PFSK-1 (cell line): ENCODE results near the gene INF2.

Experiments
- FOXP2 ChIP-seq: optimal IDR thresholded peaks from 2 replicates; pipeline ENCODE3; 2011; ENCODE audit warnings: borderline replicate concordance, control low read depth, inconsistent platforms; ENCODE audit not compliant: insufficient read depth; ENCODE audit errors: extremely low read length, extremely low read depth
- POLR2AphosphoS5 ChIP-seq: IDR thresholded peaks from 2 replicates; pipeline ENCODE4 v1.6.1; 2012; ENCODE audit warnings: low read depth, mild to moderate bottlenecking, control low read depth, low read length, moderate library complexity
- SIN3A ChIP-seq: IDR thresholded peaks from 2 replicates; pipeline ENCODE4 v1.6.1; 2012; ENCODE audit warnings: mild to moderate bottlenecking, low read length, moderate library complexity, borderline replicate concordance; ENCODE audit not compliant: insufficient read depth
- TAF1 ChIP-seq: IDR thresholded peaks from 2 replicates; pipeline ENCODE4 v1.6.1; 2012; ENCODE audit warnings: low read length, control low read depth, borderline replicate concordance; ENCODE audit not compliant: insufficient read depth
- TF ChIP-seq, protein P1 (sequence below), 2 experiments: IDR thresholded peaks; 2 replicates each; pipeline versions ENCODE4 v1.6.1 to v1.8.0; 2011 to 2012; ENCODE audit warnings: low read depth in 2 of 2, low read length in 2 of 2, control low read depth in 1 of 2, inconsistent platforms in 1 of 2, mild to moderate bottlenecking in 1 of 2, moderate library complexity in 1 of 2; ENCODE audit not compliant: insufficient read depth in 1 of 2

Gene INF2

DNA sequence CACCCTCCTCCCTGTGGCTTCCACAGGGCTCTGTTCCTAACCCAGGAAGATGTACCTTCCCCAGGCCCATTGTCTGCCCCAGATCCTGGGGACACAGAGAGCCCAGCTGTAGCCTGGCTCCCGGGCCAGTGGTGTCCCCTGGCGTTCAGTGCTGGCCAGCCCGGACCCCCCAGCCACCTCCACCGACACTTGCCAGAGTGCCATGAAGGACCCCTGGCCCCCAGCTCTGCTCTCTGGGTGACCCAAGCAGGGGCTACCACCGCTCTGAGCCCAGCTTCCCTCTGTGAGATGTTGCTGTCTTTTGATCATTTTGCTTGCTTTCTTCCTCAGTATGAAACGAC lies 6.2 kb downstream of the INF2 start:
- no peak for TF ChIP-seq POLR2AphosphoS5

DNA sequence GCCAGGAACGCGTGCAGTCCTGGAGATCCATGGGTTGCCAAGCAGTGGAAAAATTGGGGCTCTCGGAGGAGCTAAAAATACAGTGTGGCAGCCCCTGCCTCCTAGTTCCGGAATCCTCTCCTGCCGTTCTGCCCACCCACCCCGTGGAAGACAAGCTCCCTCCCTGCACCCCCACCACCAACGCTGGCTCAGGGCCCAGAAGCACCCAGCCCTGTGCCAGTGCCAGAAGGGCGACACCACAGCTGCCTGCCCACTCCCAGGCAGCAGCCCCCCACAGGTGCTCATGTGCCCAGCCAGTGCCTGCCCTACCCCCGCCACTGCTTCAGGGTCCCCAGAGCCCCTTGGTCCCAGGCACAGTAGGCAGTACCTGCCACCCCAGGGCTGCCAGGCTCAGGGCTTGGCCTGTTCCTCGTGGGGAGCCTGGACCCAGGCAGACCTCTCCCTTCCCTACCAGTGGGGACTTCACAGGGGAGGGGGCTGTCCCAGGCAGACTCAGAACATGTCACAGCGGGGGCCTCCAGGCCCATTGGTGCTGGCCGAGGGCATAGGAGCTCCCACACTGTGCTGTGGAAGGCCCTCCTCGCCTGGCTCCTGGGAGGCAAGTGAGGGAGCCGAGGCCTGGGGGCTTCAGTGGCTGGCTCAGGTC lies 7.4 kb downstream of the INF2 start:
- no peak for TF ChIP-seq TAF1
- TF ChIP-seq POLR2AphosphoS5, result no peak
- TF ChIP-seq, protein P1, sequence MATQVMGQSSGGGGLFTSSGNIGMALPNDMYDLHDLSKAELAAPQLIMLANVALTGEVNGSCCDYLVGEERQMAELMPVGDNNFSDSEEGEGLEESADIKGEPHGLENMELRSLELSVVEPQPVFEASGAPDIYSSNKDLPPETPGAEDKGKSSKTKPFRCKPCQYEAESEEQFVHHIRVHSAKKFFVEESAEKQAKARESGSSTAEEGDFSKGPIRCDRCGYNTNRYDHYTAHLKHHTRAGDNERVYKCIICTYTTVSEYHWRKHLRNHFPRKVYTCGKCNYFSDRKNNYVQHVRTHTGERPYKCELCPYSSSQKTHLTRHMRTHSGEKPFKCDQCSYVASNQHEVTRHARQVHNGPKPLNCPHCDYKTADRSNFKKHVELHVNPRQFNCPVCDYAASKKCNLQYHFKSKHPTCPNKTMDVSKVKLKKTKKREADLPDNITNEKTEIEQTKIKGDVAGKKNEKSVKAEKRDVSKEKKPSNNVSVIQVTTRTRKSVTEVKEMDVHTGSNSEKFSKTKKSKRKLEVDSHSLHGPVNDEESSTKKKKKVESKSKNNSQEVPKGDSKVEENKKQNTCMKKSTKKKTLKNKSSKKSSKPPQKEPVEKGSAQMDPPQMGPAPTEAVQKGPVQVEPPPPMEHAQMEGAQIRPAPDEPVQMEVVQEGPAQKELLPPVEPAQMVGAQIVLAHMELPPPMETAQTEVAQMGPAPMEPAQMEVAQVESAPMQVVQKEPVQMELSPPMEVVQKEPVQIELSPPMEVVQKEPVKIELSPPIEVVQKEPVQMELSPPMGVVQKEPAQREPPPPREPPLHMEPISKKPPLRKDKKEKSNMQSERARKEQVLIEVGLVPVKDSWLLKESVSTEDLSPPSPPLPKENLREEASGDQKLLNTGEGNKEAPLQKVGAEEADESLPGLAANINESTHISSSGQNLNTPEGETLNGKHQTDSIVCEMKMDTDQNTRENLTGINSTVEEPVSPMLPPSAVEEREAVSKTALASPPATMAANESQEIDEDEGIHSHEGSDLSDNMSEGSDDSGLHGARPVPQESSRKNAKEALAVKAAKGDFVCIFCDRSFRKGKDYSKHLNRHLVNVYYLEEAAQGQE (IDR thresholded peaks at IDR 0.05; ENCODE audit: insufficient read depth in 1 of 2, low read depth in 2 of 2, low read length in 2 of 2), result no peak
- no peak for TF ChIP-seq FOXP2
- TF ChIP-seq SIN3A, result no peak

DNA sequence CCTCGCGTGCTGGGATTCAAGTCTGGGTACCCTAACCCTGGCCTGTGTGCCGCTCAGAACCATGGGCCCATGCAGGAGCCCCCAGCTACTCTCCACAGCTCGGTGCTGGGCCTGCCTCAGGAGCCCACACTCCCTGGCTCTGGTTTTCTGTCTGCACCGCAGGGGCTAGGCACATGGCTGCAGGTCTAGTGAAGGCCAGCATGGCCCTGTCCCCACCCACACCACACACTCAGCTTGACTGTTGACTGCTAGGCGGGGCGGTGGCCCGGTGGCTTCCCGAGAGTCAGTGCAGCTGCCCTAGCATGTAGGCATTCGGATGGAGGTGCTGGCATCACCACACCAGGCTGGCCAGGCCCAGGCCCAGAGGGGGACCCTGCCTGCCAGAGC lies 7.9 kb downstream of the INF2 start:
- TF ChIP-seq, protein P1 (IDR thresholded peaks at IDR 0.05; ENCODE audit: insufficient read depth in 1 of 2, low read depth in 2 of 2, low read length in 2 of 2), result no peak
- TF ChIP-seq POLR2AphosphoS5, result no peak

DNA sequence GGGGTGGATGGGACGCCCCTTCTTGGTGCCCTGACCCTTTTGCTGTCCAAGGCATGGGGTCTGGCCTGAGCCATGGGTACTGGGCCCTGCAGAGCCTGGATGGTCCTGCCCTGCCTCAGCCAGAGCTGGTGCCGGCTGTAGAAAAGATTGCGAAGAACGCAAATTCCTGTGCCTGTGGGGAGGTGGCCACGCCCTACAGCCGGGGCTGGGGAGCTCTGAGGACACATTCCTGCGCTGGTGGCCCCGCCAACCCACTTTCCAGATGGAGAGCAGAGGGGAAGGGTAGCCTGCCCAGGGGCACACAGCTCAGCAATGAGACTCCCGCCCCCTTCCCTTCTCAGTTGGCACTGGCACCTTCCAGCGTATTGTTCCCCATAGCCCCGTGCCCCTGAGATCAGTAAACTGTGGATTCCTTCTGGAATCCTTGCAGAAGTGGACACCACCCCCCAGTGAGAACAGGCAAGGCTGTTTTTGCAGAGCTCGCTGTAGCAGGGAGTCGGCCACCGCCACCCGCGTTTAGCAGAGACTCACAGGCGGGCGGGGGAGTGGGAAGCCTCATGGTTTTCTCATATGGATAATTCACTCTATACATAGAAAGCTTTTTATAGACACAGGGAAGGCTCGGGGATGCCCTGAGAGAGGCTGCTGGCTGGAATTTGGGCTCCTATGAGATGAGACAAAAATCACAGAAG lies 8.6 kb downstream of the INF2 start:
- TF ChIP-seq SIN3A, result no peak
- TF ChIP-seq TAF1, result no peak
- TF ChIP-seq POLR2AphosphoS5, result no peak
- TF ChIP-seq FOXP2, result no peak
- TF ChIP-seq, protein P1 (IDR thresholded peaks at IDR 0.05; ENCODE audit: insufficient read depth in 1 of 2, low read depth in 2 of 2, low read length in 2 of 2), result no peak

DNA sequence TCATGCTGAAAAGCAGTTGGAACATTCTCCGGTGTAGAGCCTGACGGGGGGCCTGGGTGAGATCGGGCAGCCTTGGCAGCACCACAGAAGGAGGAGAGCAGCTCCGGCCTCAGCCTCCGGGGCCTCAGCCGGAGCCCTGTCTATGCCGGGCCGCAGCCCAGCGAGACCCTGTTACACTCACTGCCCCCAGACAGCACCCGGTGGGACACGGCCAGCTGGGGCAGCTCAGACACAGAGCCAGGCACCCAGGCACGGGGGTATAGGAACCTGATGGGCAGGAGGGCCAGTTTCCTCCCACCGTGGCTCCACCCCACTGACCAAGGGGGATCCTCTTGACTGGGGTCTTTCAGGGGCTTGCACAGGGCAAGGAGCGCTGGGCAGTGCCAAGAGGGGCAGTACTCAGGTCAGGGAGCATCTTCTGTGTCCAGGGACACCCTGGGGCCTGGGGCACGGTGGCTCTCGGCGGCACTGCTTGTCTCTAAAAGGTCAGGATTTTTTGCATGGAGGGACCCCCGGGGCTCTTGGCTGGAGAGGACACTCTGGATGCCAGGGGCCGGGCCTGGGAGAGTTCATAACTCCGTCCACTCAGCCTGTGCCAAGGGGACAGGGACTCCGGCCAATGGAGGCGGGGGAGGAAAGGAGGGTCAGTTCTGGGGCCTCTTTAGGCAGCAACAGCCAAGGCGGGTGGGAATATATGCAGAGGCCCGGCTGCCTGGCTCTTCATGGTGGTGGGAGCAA lies 9.4 kb downstream of the INF2 start:
- TF ChIP-seq, protein P1 (IDR thresholded peaks at IDR 0.05; ENCODE audit: insufficient read depth in 1 of 2, low read depth in 2 of 2, low read length in 2 of 2), result no peak
- TF ChIP-seq POLR2AphosphoS5 (no peak), TAF1 (no peak), SIN3A (no peak), FOXP2 (no peak)
